Stimulated activated CD8-positive, alpha-beta memory T cell treated with anti-CD3 and anti-CD28 coated beads, Interleukin-7, amount 100 ng/mL, for 24 hours (primary cell): ENCODE data around the gene DERL2.

Source experiments
- DNase-seq: peaks from one replicate; pipeline ENCODE4 v3.0.0-alpha.2; 2020; ENCODE audit warnings: low read depth

The DERL2 gene

GRCh38 chr17:5485270-5486205 is at the start of gene DERL2:
TSS of gene DERL2 (minus strand) at chr17:5486178. CDS start at chr17:5486161, 17 bp downstream.
- DNase-seq = no peak

GRCh38 chr17:5535436-5535835 is 49.5 kb upstream of the DERL2 start:
- no peak for DNase-seq

GRCh38 chr17:5533486-5534315 is 47.7 kb upstream of the DERL2 start:
- no peak for DNase-seq

GRCh38 chr17:5532581-5532980 is 46.6 kb upstream of the DERL2 start:
- no peak for DNase-seq

GRCh38 chr17:5531085-5531418 is 45.1 kb upstream of the DERL2 start:
- no peak for DNase-seq

GRCh38 chr17:5530265-5531084 is 44.5 kb upstream of the DERL2 start:
- no peak for DNase-seq

GRCh38 chr17:5527601-5528250 is 41.7 kb upstream of the DERL2 start:
- no peak for DNase-seq

- DNase-seq = peak; percentile 39
Observed at GRCh38 chr17:5526821-5527598, 41.0 kb upstream of the DERL2 start.

GRCh38 chr17:5523249-5523648 is 37.3 kb upstream of the DERL2 start:
- DNase-seq = no peak

GRCh38 chr17:5522476-5522875 is 36.5 kb upstream of the DERL2 start:
- DNase-seq = no peak

- no peak for DNase-seq
Observed at GRCh38 chr17:5516060-5516792, 30.2 kb upstream of the DERL2 start.

- DNase-seq = no peak
Observed at GRCh38 chr17:5514976-5515375, 29.0 kb upstream of the DERL2 start.

- no peak for DNase-seq
Observed at GRCh38 chr17:5513628-5514027, 27.6 kb upstream of the DERL2 start.

- DNase-seq = no peak
Observed at GRCh38 chr17:5511401-5512225, 25.6 kb upstream of the DERL2 start.

- DNase-seq = no peak
Observed at GRCh38 chr17:5510771-5511170, 24.8 kb upstream of the DERL2 start.

GRCh38 chr17:5509482-5509881 is 23.5 kb upstream of the DERL2 start:
- no peak for DNase-seq

- no peak for DNase-seq
Observed at GRCh38 chr17:5508810-5509209, 22.8 kb upstream of the DERL2 start.

- DNase-seq = no peak
Observed at GRCh38 chr17:5506307-5506706, 20.3 kb upstream of the DERL2 start.

GRCh38 chr17:5502552-5502951 is 16.6 kb upstream of the DERL2 start:
- no peak for DNase-seq
